NT2/D1 (cell line): Measurements from ENCODE around the gene PDCD11.
"Not testable (repeated sequence)": the region's sequence is repeated elsewhere in the genome, so short reads cannot be mapped to it uniquely, and the experiment has no call there.

Experiments used
- DNase-seq: peaks from one replicate; pipeline ENCODE4 v3.0.0-alpha.2; 2011; ENCODE audit warnings: low read depth, low spot score
- H3K27me3 ChIP-seq: 2 replicates; pipeline ENCODE4 v1.6.0; 2011; ENCODE audit warnings: mild to moderate bottlenecking; ENCODE audit not compliant: insufficient read length, insufficient read depth
- H3K36me3 ChIP-seq: 2 replicates; pipeline ENCODE4 v1.6.1; 2011; ENCODE audit warnings: mild to moderate bottlenecking, low read length, mixed read lengths; ENCODE audit not compliant: insufficient read depth, insufficient read length
- H3K4me1 ChIP-seq: 2 replicates; pipeline ENCODE4 v1.5.1; 2011; ENCODE audit not compliant: insufficient read depth, insufficient read length
- H3K4me3 ChIP-seq: 2 replicates; pipeline ENCODE4 v1.5.1; 2011; ENCODE audit warnings: low read depth; ENCODE audit not compliant: insufficient read length
- H3K9ac ChIP-seq: 2 replicates; pipeline ENCODE4 v1.6.0; 2011; ENCODE audit warnings: low read depth; ENCODE audit not compliant: insufficient read length
- H3K9me3 ChIP-seq: 2 replicates; pipeline ENCODE4 v1.5.1; 2011; ENCODE audit warnings: mild to moderate bottlenecking, low read length; ENCODE audit not compliant: insufficient read depth
- SUZ12 ChIP-seq: IDR thresholded peaks from 2 replicates; pipeline ENCODE4 v1.6.1; 2011; ENCODE audit not compliant: insufficient read length, insufficient read depth; ENCODE audit errors: extremely low read depth
- YY1 ChIP-seq: IDR thresholded peaks from 2 replicates; pipeline ENCODE4 v1.6.1; 2011; ENCODE audit not compliant: insufficient read length, insufficient read depth
- ZNF274 ChIP-seq: IDR thresholded peaks from 2 replicates; pipeline ENCODE4 v1.6.1; 2011; ENCODE audit warnings: mild to moderate bottlenecking, low read depth, low read length

PDCD11 gene

DNA sequence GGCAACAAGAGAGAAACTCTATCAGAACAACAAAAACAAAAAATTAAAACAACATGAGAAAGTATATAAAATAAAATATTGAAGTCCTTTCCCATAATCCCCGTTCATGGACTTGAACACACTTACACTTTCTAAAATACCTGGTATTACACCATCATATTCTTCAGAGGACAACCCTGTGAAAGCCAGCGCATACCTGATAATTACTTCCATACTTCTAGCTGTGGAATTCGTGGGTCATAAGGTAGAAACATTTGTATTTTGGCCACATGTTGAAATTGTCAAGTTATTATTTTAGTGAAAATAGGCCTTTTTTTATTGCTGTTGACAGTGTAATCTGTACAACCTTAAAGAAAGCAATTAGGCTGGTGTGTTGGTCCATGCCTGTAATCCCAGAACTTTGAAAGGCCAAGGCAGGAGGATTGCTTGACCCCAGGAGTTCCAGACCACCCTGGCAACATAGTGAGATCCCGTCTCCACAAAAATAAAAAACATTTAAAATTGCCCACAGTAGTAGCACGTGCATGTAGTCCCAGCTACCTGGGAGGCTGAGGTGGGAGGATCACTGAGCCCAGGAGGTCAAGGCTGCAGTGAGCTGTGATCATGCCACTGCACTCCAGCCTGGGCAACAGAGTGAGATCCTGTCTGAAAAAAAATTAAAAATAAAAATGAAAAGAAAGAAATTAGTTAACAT lies 40.4 kb upstream of the PDCD11 start:
- H3K27me3 ChIP-seq = no peaks in the 10 kb centered on the region
- DNase-seq = no peak
- TF ChIP-seq YY1 (no peak), ZNF274 (no peak), SUZ12 (no peak)
- no peaks in the 10 kb centered on the region for H3K9me3 ChIP-seq
- no peak overlapping the region for H3K9ac ChIP-seq
- no peaks in the 10 kb centered on the region for H3K4me1 ChIP-seq
- no peaks in the 10 kb centered on the region for H3K36me3 ChIP-seq
- H3K4me3 ChIP-seq = no peak overlapping the region

GRCh38 chr10:103359493-103359892 lies 36.9 kb upstream of the PDCD11 start:
- not testable (repeated sequence) for H3K36me3 ChIP-seq, H3K4me3 ChIP-seq, H3K4me1 ChIP-seq, H3K9me3 ChIP-seq, H3K27me3 ChIP-seq, DNase-seq, H3K9ac ChIP-seq

GRCh38 chr10:103360791-103361190 lies 35.6 kb upstream of the PDCD11 start:
- not testable (repeated sequence) for H3K4me1 ChIP-seq, H3K36me3 ChIP-seq, H3K9ac ChIP-seq, H3K27me3 ChIP-seq, H3K9me3 ChIP-seq, H3K4me3 ChIP-seq, DNase-seq

GRCh38 chr10:103367379-103367781 lies 29.0 kb upstream of the PDCD11 start:
- DNase-seq = no peak
- H3K9me3 ChIP-seq = no peaks in the 10 kb centered on the region
- H3K27me3 ChIP-seq = no peaks in the 10 kb centered on the region
- no peaks in the 10 kb centered on the region for H3K36me3 ChIP-seq
- no peak overlapping the region for H3K9ac ChIP-seq
- H3K4me1 ChIP-seq = no peaks in the 10 kb centered on the region
- TF ChIP-seq YY1 (no peak), ZNF274 (no peak), SUZ12 (no peak)
- H3K4me3 ChIP-seq = peak overlapping the region; percentile 84

DNA sequence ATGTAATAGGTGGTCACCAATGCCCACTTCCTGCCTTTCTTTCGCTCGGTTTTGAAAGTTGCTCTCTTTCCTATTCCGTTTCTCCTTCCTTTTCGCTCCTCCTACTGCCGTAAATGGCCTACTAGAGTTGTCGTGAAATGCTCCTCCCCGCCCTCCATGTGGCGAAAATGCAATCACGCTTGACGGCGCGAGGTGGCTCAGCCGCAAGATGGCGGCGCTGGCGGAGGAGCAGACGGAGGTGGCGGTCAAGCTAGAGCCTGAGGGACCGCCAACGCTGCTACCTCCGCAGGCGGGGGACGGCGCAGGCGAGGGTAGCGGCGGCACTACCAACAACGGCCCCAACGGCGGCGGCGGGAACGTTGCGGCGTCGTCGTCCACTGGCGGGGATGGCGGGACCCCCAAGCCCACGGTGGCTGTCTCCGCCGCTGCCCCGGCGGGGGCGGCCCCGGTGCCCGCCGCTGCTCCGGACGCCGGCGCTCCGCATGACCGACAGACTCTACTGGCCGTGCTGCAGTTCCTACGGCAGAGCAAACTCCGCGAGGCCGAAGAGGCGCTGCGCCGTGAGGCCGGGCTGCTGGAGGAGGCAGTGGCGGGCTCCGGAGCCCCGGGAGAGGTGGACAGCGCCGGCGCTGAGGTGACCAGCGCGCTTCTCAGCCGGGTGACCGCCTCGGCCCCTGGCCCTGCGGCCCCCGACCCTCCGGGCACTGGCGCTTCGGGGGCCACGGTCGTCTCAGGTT lies 28.5 kb upstream of the PDCD11 start, which contains the start of gene TAF5:
Gene TAF5, plus strand, starts transcription at position 195 of the 737 bp plus-strand sequence. Its CDS starts 14 bp downstream, at position 209.
- peak within 1 kb of the TSS; percentile 89 for H3K9ac ChIP-seq
- H3K4me1 ChIP-seq = no peaks in the 10 kb centered on the region
- peak within 1 kb of the TSS; percentile 84 for H3K4me3 ChIP-seq
- no peaks in the 10 kb centered on the region for H3K9me3 ChIP-seq
- no peak for TF ChIP-seq ZNF274
- TF ChIP-seq YY1 = peak; percentile 92
- no peak for TF ChIP-seq SUZ12
- no peaks in the 10 kb centered on the region for H3K36me3 ChIP-seq
- H3K27me3 ChIP-seq = no peaks in the 10 kb centered on the region
- peak; percentile 86 for DNase-seq

DNA sequence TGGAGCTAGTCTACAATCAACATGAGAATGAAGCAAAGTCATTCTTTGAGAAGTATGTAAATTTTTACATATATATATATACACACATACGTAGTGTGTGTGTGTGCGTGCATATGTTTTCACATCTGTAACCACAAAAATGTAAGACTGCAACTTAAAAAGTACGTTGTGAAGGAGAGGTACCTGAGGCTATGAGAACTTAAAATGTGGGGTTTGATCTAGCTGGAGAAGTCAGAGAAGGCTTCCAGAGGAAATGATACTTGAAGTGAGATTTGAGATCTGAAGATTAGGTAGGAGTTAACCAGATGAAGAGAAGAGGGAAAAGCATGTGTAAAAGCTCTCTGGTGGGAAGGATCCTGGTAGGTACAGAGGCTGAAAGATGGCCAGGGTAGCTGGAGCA lies 22.9 kb upstream of the PDCD11 start:
- TF ChIP-seq ZNF274 = no peak
- TF ChIP-seq SUZ12 = no peak
- no peak for TF ChIP-seq YY1
- H3K9me3 ChIP-seq = no peaks in the 10 kb centered on the region
- no peak overlapping the region for H3K9ac ChIP-seq
- no peak overlapping the region for H3K4me3 ChIP-seq
- no peaks in the 10 kb centered on the region for H3K27me3 ChIP-seq
- no peaks in the 10 kb centered on the region for H3K4me1 ChIP-seq
- H3K36me3 ChIP-seq = peaks cover 27% of the 10 kb centered on the region
- no peak for DNase-seq

DNA sequence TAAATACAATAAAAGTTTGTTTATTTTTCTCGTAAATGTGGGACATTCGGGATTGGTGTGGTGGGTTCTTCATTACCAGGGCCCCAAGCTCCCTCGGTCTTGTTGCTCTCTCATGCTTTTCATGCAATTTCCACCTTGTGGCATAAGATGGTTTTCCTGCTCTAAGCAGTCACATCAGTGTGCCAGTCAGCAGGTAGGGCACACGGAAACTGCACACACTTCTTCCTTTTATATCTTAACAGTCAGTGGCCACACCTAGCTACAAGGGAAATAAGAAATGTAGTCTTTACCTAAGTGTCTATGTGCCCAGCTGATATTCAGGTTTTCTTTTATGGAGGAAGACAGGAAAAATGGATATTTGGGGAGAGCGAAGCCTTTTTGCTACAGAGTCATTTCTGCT lies 22.2 kb upstream of the PDCD11 start:
- no peak for DNase-seq
- peaks cover 27% of the 10 kb centered on the region for H3K36me3 ChIP-seq
- no peaks in the 10 kb centered on the region for H3K27me3 ChIP-seq
- TF ChIP-seq ZNF274 = no peak
- TF ChIP-seq SUZ12 = no peak
- no peak for TF ChIP-seq YY1
- no peaks in the 10 kb centered on the region for H3K4me1 ChIP-seq
- H3K9me3 ChIP-seq = no peaks in the 10 kb centered on the region
- H3K4me3 ChIP-seq = no peak overlapping the region
- H3K9ac ChIP-seq = no peak overlapping the region
